Coronary artery (tissue), 2 donors: ENCODE data around the gene PLPP6.

ENCODE experiments used
- DNase-seq: peaks from one replicate; pipeline ENCODE4 v3.0.0-alpha.2; 2017; ENCODE audit warnings: low spot score
- H3K27ac ChIP-seq, 2 donors: fragments of 200-600 bp; sonication (generic); one replicate each; pipeline ENCODE4 v1.5.1; 2016 to 2019
- H3K4me3 ChIP-seq: fragments of 200-600 bp; sonication (generic); 2 replicates; pipeline ENCODE4 v1.5.1; 2016; ENCODE audit warnings: mild to moderate bottlenecking, moderate library complexity
- CTCF ChIP-seq: fragments of 200-600 bp; sonication (generic); IDR thresholded peaks from one replicate; pipeline ENCODE4 v1.5.1; 2019; ENCODE audit warnings: antibody characterized with exemption

Gene PLPP6

GRCh38 chr9:4620057-4620765 is 41.9 kb upstream of the PLPP6 start:
- TF ChIP-seq CTCF, result no peak
- Histone ChIP-seq H3K27ac (no peak overlapping the region), H3K4me3 (no peak overlapping the region)
- no peak for DNase-seq

- DNase-seq, result no peak
- no peak for TF ChIP-seq CTCF
- Histone ChIP-seq H3K4me3 (no peak overlapping the region), H3K27ac (no peak overlapping the region)
Observed at GRCh38 chr9:4620881-4621555, 41.1 kb upstream of the PLPP6 start.

- DNase-seq, result no peak
- H3K27ac ChIP-seq, result no peak overlapping the region
- no peak overlapping the region for H3K4me3 ChIP-seq
Observed at GRCh38 chr9:4622016-4622415, 40.1 kb upstream of the PLPP6 start.

GRCh38 chr9:4630836-4631235 is 31.3 kb upstream of the PLPP6 start:
- no peak overlapping the region for H3K4me3 ChIP-seq
- DNase-seq, result no peak
- no peak overlapping the region for H3K27ac ChIP-seq
- no peak for TF ChIP-seq CTCF

More at GRCh38 chr9:4622016-4622415, 40.1 kb upstream of the PLPP6 start:
- no peak for TF ChIP-seq CTCF

- no peak for DNase-seq
- no peak overlapping the region for H3K4me3 ChIP-seq
- TF ChIP-seq CTCF, result no peak
- no peak overlapping the region for H3K27ac ChIP-seq
Observed at GRCh38 chr9:4638968-4639367, 23.1 kb upstream of the PLPP6 start.

- Histone ChIP-seq H3K4me3 (no peak overlapping the region), H3K27ac (no peak overlapping the region)
- no peak for TF ChIP-seq CTCF
- no peak for DNase-seq
Observed at GRCh38 chr9:4639420-4639819, 22.7 kb upstream of the PLPP6 start.

- no peak overlapping the region for H3K27ac ChIP-seq
- no peak overlapping the region for H3K4me3 ChIP-seq
- no peak for TF ChIP-seq CTCF
- DNase-seq, result no peak
Observed at GRCh38 chr9:4640027-4640426, 22.1 kb upstream of the PLPP6 start.
